Mucosa of gallbladder (tissue), 1 donor: ENCODE data around the gene PLPP7. TPM values are rescaled to one million over a fixed set of nuclear protein-coding genes. Genes with fewer than 3 reads are reported as not detected.
"Not testable (repeated sequence)": the region's sequence is repeated elsewhere in the genome, so short reads cannot be mapped to it uniquely, and the experiment has no call there.

Experiments
- DNase-seq: peaks from one replicate; pipeline ENCODE4 v3.0.0-alpha.2; 2020; ENCODE audit warnings: low spot score
- total RNA-seq: library from RNA; stranded (reverse); gene quantifications from one replicate; pipeline ENCODE4 v1.2.1, GENCODE V29; 2021
- donor health status: DM: no; HTN: no; CAD: no.

PLPP7 gene
- total RNA-seq, 1 donor from 2014 or later = 7.2 TPM

DNA sequence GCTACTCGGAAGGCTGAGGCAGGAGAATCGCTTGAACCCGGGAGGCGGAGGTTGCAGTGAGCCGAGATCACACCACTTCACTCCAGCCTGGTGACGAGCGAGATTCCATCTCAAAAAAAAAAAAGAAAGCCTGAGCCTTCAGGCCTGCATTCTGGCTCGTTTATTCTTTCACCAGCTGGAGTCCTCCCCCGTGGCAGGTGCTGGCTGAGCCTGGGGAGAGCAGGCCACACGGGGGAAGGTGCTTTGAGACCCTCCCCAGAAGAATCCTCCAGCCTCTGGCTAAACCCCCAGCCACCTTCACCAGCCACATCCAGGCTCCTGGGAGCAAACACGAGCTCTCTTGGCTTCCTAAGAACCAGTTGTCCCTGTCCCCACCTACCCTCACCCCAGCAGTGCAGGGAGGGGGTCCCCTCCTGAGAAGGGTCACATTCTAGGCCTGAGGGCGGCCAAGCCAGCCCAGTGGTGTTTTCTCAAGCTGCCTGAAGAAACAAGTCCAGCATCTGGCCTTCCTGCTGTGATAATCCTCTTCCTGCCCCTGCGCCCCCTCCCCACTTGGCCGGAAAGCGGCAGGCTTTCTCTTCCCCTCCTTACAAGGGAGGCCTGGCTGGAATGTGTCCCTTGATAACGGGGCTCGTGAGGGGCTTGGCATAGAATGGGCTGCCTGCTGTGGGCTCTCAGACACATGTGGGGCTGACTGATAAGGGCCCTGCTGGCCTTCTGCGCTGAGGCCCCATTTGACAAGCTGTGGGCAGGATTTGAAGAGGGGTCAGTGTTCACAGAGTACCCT lies 41.5 kb downstream of the PLPP7 start:
- no peak for DNase-seq

- DNase-seq = not testable (repeated sequence)
Measured at GRCh38 chr9:131331996-131332395, 42.5 kb downstream of the PLPP7 start.

DNA sequence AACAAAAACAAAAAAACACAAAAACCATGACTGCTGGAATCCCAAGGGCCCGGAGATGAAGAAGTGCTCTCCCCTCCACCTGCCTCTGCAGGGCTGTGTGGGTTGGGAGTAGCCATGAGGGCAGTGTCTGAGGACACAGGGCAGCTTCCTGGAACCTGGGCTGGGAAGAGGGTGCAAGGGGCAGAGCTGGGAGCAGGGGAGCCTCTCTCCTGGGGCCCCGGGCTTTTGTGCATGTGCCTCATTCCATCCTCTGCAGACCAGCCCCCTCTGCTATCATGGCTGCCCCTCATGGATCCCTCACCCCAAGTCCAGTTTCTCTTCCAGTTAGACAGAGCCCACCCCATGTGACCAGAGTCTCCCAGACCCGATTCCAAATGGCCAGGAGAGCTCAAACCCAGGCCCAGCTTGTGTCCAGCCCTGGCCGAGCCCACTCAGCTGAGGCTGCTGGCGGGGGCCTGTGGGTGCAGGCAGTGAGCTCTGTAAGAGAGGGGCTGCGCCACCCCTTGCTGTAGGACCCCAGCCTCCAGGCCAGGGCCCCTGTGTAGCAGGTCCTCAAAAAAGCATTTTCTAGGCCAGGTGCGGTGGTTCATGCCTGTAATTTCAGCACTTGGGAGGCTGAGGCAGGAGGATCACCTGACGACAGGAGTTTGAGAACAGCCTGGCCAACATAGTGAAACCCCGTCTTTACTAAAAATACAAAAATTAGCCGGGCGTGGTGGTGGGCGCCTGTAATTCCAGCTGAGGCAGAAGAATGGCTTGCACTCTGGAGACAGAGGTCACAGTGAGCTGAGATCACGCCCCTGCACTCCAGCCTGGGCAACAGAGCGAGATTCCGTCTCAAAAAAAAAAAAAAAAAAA lies 44.5 kb downstream of the PLPP7 start:
- DNase-seq = no peak

- DNase-seq = no peak
Measured at GRCh38 chr9:131334629-131335367, 45.3 kb downstream of the PLPP7 start.

- no peak for DNase-seq
Measured at GRCh38 chr9:131335368-131335755, 45.8 kb downstream of the PLPP7 start.

GRCh38 chr9:131337131-131337848 lies 47.8 kb downstream of the PLPP7 start:
- DNase-seq = no peak

- DNase-seq = not testable (repeated sequence)
Measured at GRCh38 chr9:131339212-131339611, 49.7 kb downstream of the PLPP7 start.

DNA sequence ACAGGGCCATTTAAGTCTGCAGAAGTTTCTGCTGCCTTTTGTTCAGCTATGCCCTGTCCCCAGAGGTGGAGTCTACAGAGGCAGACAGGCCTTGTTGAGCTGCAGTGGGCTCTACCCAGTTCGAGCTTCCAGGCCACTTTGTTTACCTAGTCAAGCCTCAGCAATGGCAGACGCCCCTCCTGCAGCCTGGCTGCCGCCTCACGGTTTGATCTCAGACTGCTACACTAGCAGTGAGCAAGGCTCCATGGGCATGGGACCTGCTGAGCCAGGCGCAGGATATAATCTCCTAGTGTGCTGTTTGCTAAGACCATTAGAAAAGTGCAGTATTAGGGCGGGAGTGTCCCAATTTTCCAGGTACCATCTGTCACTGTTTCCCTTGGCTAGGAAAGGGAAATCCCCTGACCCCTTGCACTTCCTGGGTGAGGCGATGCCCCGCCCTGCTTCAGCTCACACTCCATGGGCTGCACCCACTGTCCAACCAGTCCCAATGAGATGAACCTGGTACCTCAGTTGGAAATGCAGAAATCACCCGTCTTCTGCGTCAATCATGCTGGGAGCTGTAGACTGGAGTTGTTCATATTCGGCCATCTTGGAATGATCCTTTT lies 55.5 kb downstream of the PLPP7 start:
- DNase-seq = not testable (repeated sequence)

- DNase-seq = no peak
Measured at GRCh38 chr9:131346559-131346958, 57.0 kb downstream of the PLPP7 start.

GRCh38 chr9:131347376-131348020 lies 58.0 kb downstream of the PLPP7 start:
- no peak for DNase-seq

- DNase-seq = no peak
Measured at GRCh38 chr9:131348631-131349521, 59.4 kb downstream of the PLPP7 start.

DNA sequence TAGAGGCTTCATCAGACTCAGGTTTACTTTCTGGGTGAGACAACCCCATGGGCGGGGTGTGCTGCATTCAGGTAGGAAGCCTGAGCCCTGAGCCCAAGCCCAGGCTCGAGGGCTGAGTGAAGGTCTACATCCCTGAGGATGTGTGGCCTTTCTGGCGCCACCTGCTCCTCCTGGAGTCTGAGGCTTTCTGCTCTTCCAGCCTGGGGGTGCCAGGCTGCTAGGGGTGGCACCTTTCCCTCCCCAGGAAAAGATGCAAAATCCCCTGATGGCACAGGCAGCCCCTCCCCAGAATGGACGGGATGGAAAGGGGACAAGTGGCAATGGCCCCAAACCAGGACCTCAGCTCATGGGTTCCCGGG lies 60.0 kb downstream of the PLPP7 start:
- no peak for DNase-seq

DNA sequence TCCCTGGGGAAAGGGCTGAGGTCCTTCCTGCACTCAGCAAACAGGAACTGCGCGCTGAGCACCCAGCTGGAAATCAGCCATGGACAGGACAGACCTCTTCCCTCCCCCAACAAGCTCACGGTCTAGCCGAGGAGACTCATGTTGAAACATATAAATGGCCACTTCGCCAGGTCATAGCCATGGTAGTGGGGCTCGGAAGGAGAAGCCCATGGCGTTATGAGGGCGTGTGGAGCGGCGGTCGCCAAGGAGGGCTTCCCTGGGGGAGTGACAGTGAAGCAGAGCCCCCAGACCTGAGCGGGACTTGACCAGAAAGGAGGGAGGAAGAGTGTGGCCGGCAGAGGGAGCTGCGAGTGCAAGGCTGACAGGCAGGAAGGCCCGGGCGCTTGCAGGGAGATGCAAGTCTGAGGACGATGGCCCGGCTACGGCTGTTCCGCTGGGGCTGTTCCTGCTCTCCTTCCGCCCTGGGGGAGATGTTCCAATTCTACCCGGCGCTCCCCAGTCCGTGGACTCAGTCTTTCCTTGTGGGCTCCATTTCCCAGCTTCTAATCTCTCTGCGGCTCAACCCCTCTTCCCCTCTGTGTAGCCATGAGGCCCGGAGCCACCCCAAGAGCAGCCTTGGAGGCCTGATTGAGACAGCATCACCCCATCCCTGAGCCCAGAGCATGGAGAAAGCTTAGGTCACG lies 60.5 kb downstream of the PLPP7 start:
- DNase-seq = peak; percentile 87

- DNase-seq = peak; percentile 28
Measured at GRCh38 chr9:131356479-131356878, 67.0 kb downstream of the PLPP7 start.

- no peak for DNase-seq
Measured at GRCh38 chr9:131358556-131358955, 69.0 kb downstream of the PLPP7 start.
